ENCODE data around the gene ELL.

ELL gene

GRCh38 chr19:18521692-18522123, at the start of gene ELL:
Gene ELL, minus strand, starts transcription at chr19:18522070. Its CDS starts 15 bp downstream, at chr19:18522055.
- peaks cover 7 to 26% of the 10 kb centered on the region in 2 donors for H3K4me1 ChIP-seq (ENCODE audit: control insufficient read depth in 1 of 2, insufficient read depth in 2 of 2, low read length in 2 of 2)
- H3K9me3 ChIP-seq (ENCODE audit: control insufficient read depth in 1 of 2, low read length in 2 of 2): no peaks in the 10 kb centered on the region
- peak within 1 kb of the TSS; percentile 89 for H3K4me3 ChIP-seq (ENCODE audit: low read depth in 1 of 2, low read length in 2 of 2)
- H3K27me3 ChIP-seq (ENCODE audit: control insufficient read depth in 1 of 2, insufficient read depth in 2 of 2, low read length in 2 of 2): no peaks in the 10 kb centered on the region
- H3K9ac ChIP-seq (ENCODE audit: low read depth in 1 of 2, low read length in 2 of 2): peak within 1 kb of the TSS; percentile 97 to 98
- H3K36me3 ChIP-seq (ENCODE audit: control insufficient read depth in 1 of 2, insufficient read depth in 2 of 2, low read length in 2 of 2): no peaks in the 10 kb centered on the region
- peak within 1 kb of the TSS; percentile 99 for H3K27ac ChIP-seq (ENCODE audit: low read depth, low read length)

GRCh38 chr19:18568367-18568766, 46.5 kb upstream of the ELL start:
- Histone ChIP-seq H3K27me3 (ENCODE audit: control insufficient read depth in 1 of 2, insufficient read depth in 2 of 2, low read length in 2 of 2) (no peaks in the 10 kb centered on the region), H3K9ac (ENCODE audit: low read depth in 1 of 2, low read length in 2 of 2) (no peak overlapping the region), H3K4me3 (ENCODE audit: low read depth in 1 of 2, low read length in 2 of 2) (no peak overlapping the region), H3K4me1 (ENCODE audit: control insufficient read depth in 1 of 2, insufficient read depth in 2 of 2, low read length in 2 of 2) (peaks cover 11 to 12% of the 10 kb centered on the region in 2 donors), H3K36me3 (ENCODE audit: control insufficient read depth in 1 of 2, insufficient read depth in 2 of 2, low read length in 2 of 2) (peaks cover 17 to 54% of the 10 kb centered on the region in 2 donors), H3K27ac (ENCODE audit: low read depth, low read length) (no peak overlapping the region), H3K9me3 (ENCODE audit: control insufficient read depth in 1 of 2, low read length in 2 of 2) (no peaks in the 10 kb centered on the region)

GRCh38 chr19:18566953-18567352, 45.1 kb upstream of the ELL start:
- Histone ChIP-seq H3K36me3 (ENCODE audit: control insufficient read depth in 1 of 2, insufficient read depth in 2 of 2, low read length in 2 of 2) (peaks cover 16 to 62% of the 10 kb centered on the region in 2 donors), H3K27ac (ENCODE audit: low read depth, low read length) (no peak overlapping the region), H3K4me1 (ENCODE audit: control insufficient read depth in 1 of 2, insufficient read depth in 2 of 2, low read length in 2 of 2) (no peaks in the 10 kb centered on the region), H3K9me3 (ENCODE audit: control insufficient read depth in 1 of 2, low read length in 2 of 2) (no peaks in the 10 kb centered on the region), H3K4me3 (ENCODE audit: low read depth in 1 of 2, low read length in 2 of 2) (no peak overlapping the region), H3K27me3 (ENCODE audit: control insufficient read depth in 1 of 2, insufficient read depth in 2 of 2, low read length in 2 of 2) (no peaks in the 10 kb centered on the region), H3K9ac (ENCODE audit: low read depth in 1 of 2, low read length in 2 of 2) (no peak overlapping the region)

GRCh38 chr19:18562086-18562485, 40.2 kb upstream of the ELL start:
- no peak overlapping the region for H3K4me3 ChIP-seq (ENCODE audit: low read depth in 1 of 2, low read length in 2 of 2)
- H3K36me3 ChIP-seq (ENCODE audit: control insufficient read depth in 1 of 2, insufficient read depth in 2 of 2, low read length in 2 of 2): peaks cover 6 to 40% of the 10 kb centered on the region in 2 donors
- no peaks in the 10 kb centered on the region for H3K27me3 ChIP-seq (ENCODE audit: control insufficient read depth in 1 of 2, insufficient read depth in 2 of 2, low read length in 2 of 2)
- no peak overlapping the region for H3K27ac ChIP-seq (ENCODE audit: low read depth, low read length)
- peaks cover 6 to 11% of the 10 kb centered on the region in 2 donors for H3K4me1 ChIP-seq (ENCODE audit: control insufficient read depth in 1 of 2, insufficient read depth in 2 of 2, low read length in 2 of 2)
- no peaks in the 10 kb centered on the region for H3K9me3 ChIP-seq (ENCODE audit: control insufficient read depth in 1 of 2, low read length in 2 of 2)
- no peak overlapping the region for H3K9ac ChIP-seq (ENCODE audit: low read depth in 1 of 2, low read length in 2 of 2)

DNA sequence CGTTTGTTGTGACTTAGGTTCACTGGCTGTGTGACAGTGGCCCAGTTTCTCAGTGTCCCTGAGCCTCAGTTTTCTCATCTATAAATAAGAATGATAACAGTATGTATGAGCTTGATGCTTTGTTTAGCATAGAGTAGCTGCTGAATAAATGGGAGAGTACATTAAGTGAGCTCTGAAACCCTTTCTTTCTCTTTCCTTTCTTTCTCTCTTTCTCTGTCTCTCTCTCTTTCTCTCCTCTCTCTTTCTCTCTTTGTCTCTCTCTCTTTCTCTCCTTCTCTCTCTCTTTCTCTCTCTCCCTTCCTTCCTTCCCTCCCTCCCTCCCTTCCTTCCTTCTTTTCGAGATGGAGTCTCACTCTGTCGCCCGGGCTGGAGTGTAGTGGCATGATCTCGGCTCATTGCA, 37.8 kb upstream of the ELL start:
- Histone ChIP-seq H3K36me3 (ENCODE audit: control insufficient read depth in 1 of 2, insufficient read depth in 2 of 2, low read length in 2 of 2) (peaks cover 3 to 18% of the 10 kb centered on the region in 2 donors), H3K4me1 (ENCODE audit: control insufficient read depth in 1 of 2, insufficient read depth in 2 of 2, low read length in 2 of 2) (peaks cover 6 to 11% of the 10 kb centered on the region in 2 donors), H3K27ac (ENCODE audit: low read depth, low read length) (no peak overlapping the region), H3K4me3 (ENCODE audit: low read depth in 1 of 2, low read length in 2 of 2) (no peak overlapping the region), H3K9me3 (ENCODE audit: control insufficient read depth in 1 of 2, low read length in 2 of 2) (no peaks in the 10 kb centered on the region), H3K27me3 (ENCODE audit: control insufficient read depth in 1 of 2, insufficient read depth in 2 of 2, low read length in 2 of 2) (no peaks in the 10 kb centered on the region), H3K9ac (ENCODE audit: low read depth in 1 of 2, low read length in 2 of 2) (no peak overlapping the region)

DNA sequence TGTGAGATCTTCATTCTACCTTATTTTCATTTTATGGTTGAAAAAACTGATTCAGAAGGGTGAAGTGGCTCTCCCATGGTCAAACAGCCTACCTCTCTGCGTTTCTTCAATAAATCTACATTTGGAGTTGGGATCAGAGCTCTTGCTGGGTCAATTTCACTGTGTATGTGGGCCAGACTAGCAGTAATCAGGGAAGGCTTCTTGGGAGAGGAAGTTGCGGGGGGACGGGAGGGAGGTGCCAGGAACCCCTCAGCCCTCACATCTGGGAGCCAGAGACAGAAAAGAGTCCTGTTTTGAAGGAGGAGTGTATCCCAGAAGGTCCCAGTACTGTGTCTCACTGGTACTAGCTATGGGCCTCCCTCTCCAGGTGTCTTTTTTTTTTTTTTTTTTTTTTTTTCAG, 36.7 kb upstream of the ELL start:
- Histone ChIP-seq H3K4me3 (ENCODE audit: low read depth in 1 of 2, low read length in 2 of 2) (peak overlapping the region; percentile 90 to 98), H3K4me1 (ENCODE audit: control insufficient read depth in 1 of 2, insufficient read depth in 2 of 2, low read length in 2 of 2) (peaks cover 6 to 11% of the 10 kb centered on the region in 2 donors), H3K27me3 (ENCODE audit: control insufficient read depth in 1 of 2, insufficient read depth in 2 of 2, low read length in 2 of 2) (no peaks in the 10 kb centered on the region), H3K36me3 (ENCODE audit: control insufficient read depth in 1 of 2, insufficient read depth in 2 of 2, low read length in 2 of 2) (peaks cover 0 to 12% of the 10 kb centered on the region in 2 donors), H3K9me3 (ENCODE audit: control insufficient read depth in 1 of 2, low read length in 2 of 2) (no peaks in the 10 kb centered on the region), H3K27ac (ENCODE audit: low read depth, low read length) (peak overlapping the region; percentile 80), H3K9ac (ENCODE audit: low read depth in 1 of 2, low read length in 2 of 2) (peak overlapping the region; percentile 90 to 94)

GRCh38 chr19:18558202-18558555, 36.3 kb upstream of the ELL start:
- Histone ChIP-seq H3K9ac (ENCODE audit: low read depth in 1 of 2, low read length in 2 of 2) (peak overlapping the region; percentile 90 to 94), H3K4me3 (ENCODE audit: low read depth in 1 of 2, low read length in 2 of 2) (peak overlapping the region; percentile 90 to 98), H3K27ac (ENCODE audit: low read depth, low read length) (peak overlapping the region; percentile 80), H3K36me3 (ENCODE audit: control insufficient read depth in 1 of 2, insufficient read depth in 2 of 2, low read length in 2 of 2) (peaks cover 0 to 8% of the 10 kb centered on the region in 2 donors), H3K9me3 (ENCODE audit: control insufficient read depth in 1 of 2, low read length in 2 of 2) (no peaks in the 10 kb centered on the region), H3K27me3 (ENCODE audit: control insufficient read depth in 1 of 2, insufficient read depth in 2 of 2, low read length in 2 of 2) (no peaks in the 10 kb centered on the region), H3K4me1 (ENCODE audit: control insufficient read depth in 1 of 2, insufficient read depth in 2 of 2, low read length in 2 of 2) (peaks cover 6 to 11% of the 10 kb centered on the region in 2 donors)

- Histone ChIP-seq H3K4me3 (ENCODE audit: low read depth in 1 of 2, low read length in 2 of 2) (peak within 1 kb of the TSS; percentile 90 to 98), H3K27ac (ENCODE audit: low read depth, low read length) (peak within 1 kb of the TSS; percentile 80), H3K9ac (ENCODE audit: low read depth in 1 of 2, low read length in 2 of 2) (peak within 1 kb of the TSS; percentile 90 to 94)
These were observed 35.7 kb upstream of the ELL start, which contains the start of gene KXD1 for GRCh38 chr19:18557411-18558201. Gene KXD1, plus strand, starts transcription at chr19:18557870. Its CDS starts 4,187 bp downstream, at chr19:18562057.

DNA sequence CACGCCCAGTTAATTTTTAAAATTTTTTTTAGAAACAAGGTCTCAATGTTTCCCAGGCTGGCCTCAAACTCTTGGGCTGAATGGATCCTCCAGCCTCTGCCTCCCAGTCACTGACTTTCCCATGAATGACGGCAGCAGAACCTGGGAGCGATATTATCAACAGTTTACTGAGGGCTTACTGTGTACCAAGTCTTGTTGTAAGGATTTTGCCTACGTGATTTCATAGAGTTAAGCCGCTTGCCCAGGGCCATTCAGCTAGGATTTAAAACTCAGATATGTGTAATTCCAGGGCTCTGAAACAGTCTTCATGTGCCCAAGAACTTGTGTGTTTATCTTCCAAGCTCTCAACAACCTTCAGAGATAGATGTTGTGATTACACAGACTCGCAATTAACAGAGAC, 29.8 kb upstream of the ELL start:
- H3K4me3 ChIP-seq (ENCODE audit: low read depth in 1 of 2, low read length in 2 of 2): no peak overlapping the region
- no peak overlapping the region for H3K27ac ChIP-seq (ENCODE audit: low read depth, low read length)
- no peaks in the 10 kb centered on the region for H3K9me3 ChIP-seq (ENCODE audit: control insufficient read depth in 1 of 2, low read length in 2 of 2)
- H3K27me3 ChIP-seq (ENCODE audit: control insufficient read depth in 1 of 2, insufficient read depth in 2 of 2, low read length in 2 of 2): no peaks in the 10 kb centered on the region
- H3K9ac ChIP-seq (ENCODE audit: low read depth in 1 of 2, low read length in 2 of 2): no peak overlapping the region
- H3K4me1 ChIP-seq (ENCODE audit: control insufficient read depth in 1 of 2, insufficient read depth in 2 of 2, low read length in 2 of 2): no peaks in the 10 kb centered on the region
- no peaks in the 10 kb centered on the region for H3K36me3 ChIP-seq (ENCODE audit: control insufficient read depth in 1 of 2, insufficient read depth in 2 of 2, low read length in 2 of 2)

More at GRCh38 chr19:18557411-18558201, 35.7 kb upstream of the ELL start, which contains the start of gene KXD1:
- Histone ChIP-seq H3K4me1 (ENCODE audit: control insufficient read depth in 1 of 2, insufficient read depth in 2 of 2, low read length in 2 of 2) (peaks cover 6 to 11% of the 10 kb centered on the region in 2 donors), H3K9me3 (ENCODE audit: control insufficient read depth in 1 of 2, low read length in 2 of 2) (no peaks in the 10 kb centered on the region), H3K27me3 (ENCODE audit: control insufficient read depth in 1 of 2, insufficient read depth in 2 of 2, low read length in 2 of 2) (no peaks in the 10 kb centered on the region), H3K36me3 (ENCODE audit: control insufficient read depth in 1 of 2, insufficient read depth in 2 of 2, low read length in 2 of 2) (peaks cover 0 to 2% of the 10 kb centered on the region in 2 donors)

DNA sequence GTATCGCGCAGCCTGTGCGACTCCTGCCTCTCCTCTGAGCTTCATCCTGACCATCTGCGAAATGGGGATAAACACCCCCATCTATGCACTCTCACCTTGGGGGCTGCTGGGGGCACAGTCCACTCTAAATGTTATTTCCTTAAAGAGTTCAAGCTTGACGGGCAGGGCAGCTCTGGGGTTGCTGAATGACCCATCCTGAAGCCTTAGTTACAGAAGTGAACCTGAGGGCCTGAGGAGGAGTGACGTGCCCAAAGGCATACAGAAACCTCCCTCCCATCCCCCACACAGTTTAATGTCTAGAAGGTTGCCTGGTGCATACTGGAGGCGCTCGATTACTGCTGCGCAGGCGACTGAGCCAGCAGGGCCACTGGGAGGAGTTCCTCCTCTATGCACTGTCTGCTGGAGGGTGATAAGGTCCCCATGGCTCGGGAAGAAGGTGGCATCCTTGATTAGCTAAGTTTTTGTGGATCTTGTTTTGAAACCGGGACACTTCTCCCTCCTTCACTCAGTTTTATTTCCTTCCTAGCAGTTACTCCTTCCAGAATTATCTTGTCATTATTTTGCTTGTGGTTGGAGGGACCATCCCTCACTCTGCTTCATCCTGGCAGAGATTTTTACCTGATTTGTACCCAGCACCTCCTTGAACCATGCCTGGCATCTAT, 22.1 kb upstream of the ELL start:
- Histone ChIP-seq H3K4me1 (ENCODE audit: control insufficient read depth in 1 of 2, insufficient read depth in 2 of 2, low read length in 2 of 2) (peaks cover 7 to 17% of the 10 kb centered on the region in 2 donors), H3K9ac (ENCODE audit: low read depth in 1 of 2, low read length in 2 of 2) (peak overlapping the region; percentile 60 to 80), H3K27me3 (ENCODE audit: control insufficient read depth in 1 of 2, insufficient read depth in 2 of 2, low read length in 2 of 2) (no peaks in the 10 kb centered on the region), H3K4me3 (ENCODE audit: low read depth in 1 of 2, low read length in 2 of 2) (peak overlapping the region; percentile 60 to 76), H3K36me3 (ENCODE audit: control insufficient read depth in 1 of 2, insufficient read depth in 2 of 2, low read length in 2 of 2) (peaks cover 7 to 14% of the 10 kb centered on the region in 2 donors), H3K27ac (ENCODE audit: low read depth, low read length) (no peak overlapping the region), H3K9me3 (ENCODE audit: control insufficient read depth in 1 of 2, low read length in 2 of 2) (no peaks in the 10 kb centered on the region)
